HepG2 (cell line): ENCODE measurements around the gene SLC16A3. TPM values are rescaled to one million over a fixed set of nuclear protein-coding genes. Genes with fewer than 3 reads are reported as not detected.
A peak's percentile ranks its signal among the peaks of the same experiment; 100 is the strongest.

ENCODE experiments used
- CBFB ChIP-seq: sonication (generic); formaldehyde crosslinking; IDR thresholded peaks from 2 replicates; pipeline ENCODE4 v1.4.0; 2020; ENCODE audit warnings: missing genetic modification reagents
- CSRNP1 ChIP-seq: sonication (generic); formaldehyde crosslinking; IDR thresholded peaks from 2 replicates; pipeline ENCODE4 v1.8.1; 2023; ENCODE audit warnings: mild to moderate bottlenecking, missing genetic modification reagents
- DMTF1 ChIP-seq: sonication (generic); formaldehyde crosslinking; IDR thresholded peaks from 2 replicates; pipeline ENCODE4 v1.4.0; 2020; ENCODE audit warnings: mild to moderate bottlenecking, missing genetic modification reagents
- HOMEZ ChIP-seq: IDR thresholded peaks from 2 replicates; pipeline ENCODE4 v1.6.1; 2016; ENCODE audit warnings: low read depth
- HOXA3 ChIP-seq: sonication (generic); formaldehyde crosslinking; IDR thresholded peaks from 2 replicates; pipeline ENCODE4 v1.5.0; 2020; ENCODE audit warnings: missing genetic modification reagents
- NR0B2 ChIP-seq: sonication (generic); formaldehyde crosslinking; IDR thresholded peaks from 2 replicates; pipeline ENCODE4 v1.4.0; 2020; ENCODE audit warnings: mild to moderate bottlenecking, missing genetic modification reagents
- NR2F2 ChIP-seq: IDR thresholded peaks from 2 replicates; pipeline ENCODE4 v1.6.1; 2012; ENCODE audit warnings: low read depth, inconsistent platforms, borderline replicate concordance
- PHF5A ChIP-seq: IDR thresholded peaks from one replicate; pipeline ENCODE4 v1.6.1; 2018; ENCODE audit warnings: low read depth, missing genetic modification reagents; ENCODE audit not compliant: unreplicated experiment
- SOX6 ChIP-seq, 2 experiments: fragments of 450-650 bp in 1 of 2; sonication (generic) in 1 of 2; formaldehyde crosslinking in 1 of 2; IDR thresholded peaks; 2 replicates each; pipeline versions ENCODE4 v1.4.0 to v1.6.1; 2017 to 2020; ENCODE audit warnings: antibody characterized with exemption in 1 of 2, mild to moderate bottlenecking in 1 of 2, missing genetic modification reagents in 1 of 2
- SP1 ChIP-seq, 2 experiments: fragments of 450-650 bp in 1 of 2; sonication (generic) in 1 of 2; formaldehyde crosslinking in 1 of 2; IDR thresholded peaks; 2 replicates each; pipeline versions ENCODE4 v1.4.0 to v1.6.1; 2016 to 2020; ENCODE audit warnings: missing genetic modification reagents in 1 of 2
- SRF ChIP-seq: IDR thresholded peaks from 2 replicates; pipeline ENCODE4 v1.6.1; 2011; ENCODE audit warnings: mild to moderate bottlenecking, low read depth, low read length, moderate library complexity
- TAF1 ChIP-seq: sonication (generic); formaldehyde crosslinking; IDR thresholded peaks from 2 replicates; pipeline ENCODE4 v1.4.0; 2020; ENCODE audit warnings: missing genetic modification reagents
- ZFP82 ChIP-seq: sonication (generic); formaldehyde crosslinking; IDR thresholded peaks from 2 replicates; pipeline ENCODE4 v1.5.1; 2020; ENCODE audit warnings: mild to moderate bottlenecking, missing genetic modification reagents, borderline replicate concordance
- ZNF574 ChIP-seq: sonication (generic); formaldehyde crosslinking; IDR thresholded peaks from 2 replicates; pipeline ENCODE4 v1.4.0; 2020; ENCODE audit warnings: missing genetic modification reagents
- polyA plus RNA-seq, 8 experiments: library from polyadenylated mRNA; depleted of rRNA in 3 of 8; stranded (reverse) in 7 of 8; unstranded in 1 of 8; fragments of >200 nt; fragmentation: Illumina TruSeq in 4 of 8; extraction: Trizol in 4 of 8; gene quantifications; 2 replicates each; pipeline versions ENCODE4 v1.2.1 to v1.2.3, GENCODE V29; 2011 to 2016; ENCODE audit warnings: low read depth in 4 of 8, missing spikeins in 1 of 8, mixed read lengths in 1 of 8; ENCODE audit not compliant: insufficient read depth in 1 of 8
- total RNA-seq, 5 experiments: library from RNA; depleted of rRNA; stranded (reverse); fragments of >200 nt; fragmentation: Illumina TruSeq; extraction: Trizol; gene quantifications; 2 replicates each; pipeline ENCODE4 v1.2.3, GENCODE V29; 2016; ENCODE audit warnings: low read depth in 1 of 5

The SLC16A3 gene
- total and polyA plus RNA-seq, 2 of the 13 experiments (the other 11 are each of a cell fraction or from before 2014, with no cell fraction given) = 242 to 349 TPM

- TF ChIP-seq HOMEZ (CRISPR knock-in tag) (peak; percentile 82), HOXA3 (CRISPR knock-in tag) (peak; percentile 93), ZFP82 (peak; percentile 68; the same call in 1 of the 2 replicates), PHF5A (no peak), DMTF1 (peak; percentile 93; the same call in 1 of the 2 replicates), CSRNP1 (CRISPR knock-in tag) (peak; percentile 99), CBFB (CRISPR knock-in tag) (peak; percentile 86), ZNF574 (peak; percentile 92), SOX6 (IDR thresholded peaks at IDR 0.05) (no peak), SOX6 (CRISPR knock-in tag; IDR thresholded peaks at IDR 0.05) (peak; percentile 88), NR2F2 (no peak), NR0B2 (peak; percentile 85), SRF (no peak), SP1 (IDR thresholded peaks at IDR 0.05) (no peak), SP1 (CRISPR knock-in tag; IDR thresholded peaks at IDR 0.05) (no peak), TAF1 (CRISPR knock-in tag) (peak; percentile 50; the same call in 1 of the 2 replicates)
Measured at GRCh38 chr17:82236142-82236971, 7.5 kb downstream of the SLC16A3 start (continued).
